ENCODE results near the gene GANAB. TPM values are rescaled to one million over a fixed set of nuclear protein-coding genes. Genes with fewer than 3 reads are reported as not detected.

The GANAB gene
- total and polyA plus RNA-seq, 4 donors: 45.2 to 209 (median 148) TPM

DNA sequence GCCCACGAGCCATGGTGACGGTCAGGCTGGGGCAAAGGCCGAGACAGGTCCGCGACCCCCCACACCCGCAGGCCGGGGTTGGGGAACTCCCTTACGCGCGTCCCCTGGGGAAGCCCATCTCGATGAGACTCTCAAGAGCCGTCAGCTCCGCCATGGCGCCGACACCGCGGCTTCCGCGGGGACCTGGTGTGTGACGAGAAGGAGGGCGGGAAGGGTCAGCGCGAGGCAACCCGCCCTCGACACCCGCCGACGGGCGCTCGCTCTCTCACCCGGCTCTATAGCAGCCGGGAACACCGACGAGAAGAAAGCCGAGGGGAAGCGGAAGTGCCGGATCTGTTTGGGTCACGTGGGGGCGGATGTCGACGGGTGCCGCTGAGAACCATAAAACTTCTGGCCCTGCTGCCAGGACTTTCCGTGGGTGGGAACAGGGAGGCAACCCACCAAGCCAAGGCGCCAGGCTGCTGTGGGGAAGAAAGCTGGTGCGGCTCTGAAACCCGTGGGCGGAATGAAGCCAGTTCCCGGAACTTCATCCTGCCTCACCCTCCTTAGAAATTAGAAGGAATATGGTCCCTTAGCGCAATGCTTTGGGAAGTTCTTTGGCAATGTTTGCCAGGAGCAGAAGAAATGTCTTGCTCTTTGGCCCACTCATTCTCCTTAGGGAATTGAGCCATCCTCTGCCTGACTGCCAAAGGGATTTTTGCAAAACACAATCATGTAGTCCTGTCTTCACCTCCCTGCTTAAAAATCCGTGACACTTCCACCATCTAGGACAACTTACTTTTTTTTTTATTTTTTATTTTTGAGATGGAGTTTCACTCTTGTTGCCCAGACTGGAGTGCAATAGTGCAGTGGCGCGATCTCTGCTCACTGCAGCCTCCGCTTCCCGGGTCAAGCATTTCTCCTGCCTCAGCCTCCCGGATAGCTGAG lies 32.6 kb upstream of the GANAB start, which contains the start of gene UBXN1 (continued):
- TF ChIP-seq, protein P1, sequence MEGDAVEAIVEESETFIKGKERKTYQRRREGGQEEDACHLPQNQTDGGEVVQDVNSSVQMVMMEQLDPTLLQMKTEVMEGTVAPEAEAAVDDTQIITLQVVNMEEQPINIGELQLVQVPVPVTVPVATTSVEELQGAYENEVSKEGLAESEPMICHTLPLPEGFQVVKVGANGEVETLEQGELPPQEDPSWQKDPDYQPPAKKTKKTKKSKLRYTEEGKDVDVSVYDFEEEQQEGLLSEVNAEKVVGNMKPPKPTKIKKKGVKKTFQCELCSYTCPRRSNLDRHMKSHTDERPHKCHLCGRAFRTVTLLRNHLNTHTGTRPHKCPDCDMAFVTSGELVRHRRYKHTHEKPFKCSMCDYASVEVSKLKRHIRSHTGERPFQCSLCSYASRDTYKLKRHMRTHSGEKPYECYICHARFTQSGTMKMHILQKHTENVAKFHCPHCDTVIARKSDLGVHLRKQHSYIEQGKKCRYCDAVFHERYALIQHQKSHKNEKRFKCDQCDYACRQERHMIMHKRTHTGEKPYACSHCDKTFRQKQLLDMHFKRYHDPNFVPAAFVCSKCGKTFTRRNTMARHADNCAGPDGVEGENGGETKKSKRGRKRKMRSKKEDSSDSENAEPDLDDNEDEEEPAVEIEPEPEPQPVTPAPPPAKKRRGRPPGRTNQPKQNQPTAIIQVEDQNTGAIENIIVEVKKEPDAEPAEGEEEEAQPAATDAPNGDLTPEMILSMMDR (IDR thresholded peaks at IDR 0.05; ENCODE audit: low read depth, low read length, missing input control): no peak
- TF ChIP-seq, protein P2, sequence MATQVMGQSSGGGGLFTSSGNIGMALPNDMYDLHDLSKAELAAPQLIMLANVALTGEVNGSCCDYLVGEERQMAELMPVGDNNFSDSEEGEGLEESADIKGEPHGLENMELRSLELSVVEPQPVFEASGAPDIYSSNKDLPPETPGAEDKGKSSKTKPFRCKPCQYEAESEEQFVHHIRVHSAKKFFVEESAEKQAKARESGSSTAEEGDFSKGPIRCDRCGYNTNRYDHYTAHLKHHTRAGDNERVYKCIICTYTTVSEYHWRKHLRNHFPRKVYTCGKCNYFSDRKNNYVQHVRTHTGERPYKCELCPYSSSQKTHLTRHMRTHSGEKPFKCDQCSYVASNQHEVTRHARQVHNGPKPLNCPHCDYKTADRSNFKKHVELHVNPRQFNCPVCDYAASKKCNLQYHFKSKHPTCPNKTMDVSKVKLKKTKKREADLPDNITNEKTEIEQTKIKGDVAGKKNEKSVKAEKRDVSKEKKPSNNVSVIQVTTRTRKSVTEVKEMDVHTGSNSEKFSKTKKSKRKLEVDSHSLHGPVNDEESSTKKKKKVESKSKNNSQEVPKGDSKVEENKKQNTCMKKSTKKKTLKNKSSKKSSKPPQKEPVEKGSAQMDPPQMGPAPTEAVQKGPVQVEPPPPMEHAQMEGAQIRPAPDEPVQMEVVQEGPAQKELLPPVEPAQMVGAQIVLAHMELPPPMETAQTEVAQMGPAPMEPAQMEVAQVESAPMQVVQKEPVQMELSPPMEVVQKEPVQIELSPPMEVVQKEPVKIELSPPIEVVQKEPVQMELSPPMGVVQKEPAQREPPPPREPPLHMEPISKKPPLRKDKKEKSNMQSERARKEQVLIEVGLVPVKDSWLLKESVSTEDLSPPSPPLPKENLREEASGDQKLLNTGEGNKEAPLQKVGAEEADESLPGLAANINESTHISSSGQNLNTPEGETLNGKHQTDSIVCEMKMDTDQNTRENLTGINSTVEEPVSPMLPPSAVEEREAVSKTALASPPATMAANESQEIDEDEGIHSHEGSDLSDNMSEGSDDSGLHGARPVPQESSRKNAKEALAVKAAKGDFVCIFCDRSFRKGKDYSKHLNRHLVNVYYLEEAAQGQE (IDR thresholded peaks at IDR 0.05): peak; percentile 52
- no peak for TF ChIP-seq JUND (IDR thresholded peaks at IDR 0.05)
- peak; percentile 75 to 97 for TF ChIP-seq GABPA (IDR thresholded peaks at IDR 0.05 in 1 of 2, conservative IDR thresholded peaks at IDR 0.05 in 1 of 2)
- peak; percentile 14 for TF ChIP-seq NR2F2 (IDR thresholded peaks at IDR 0.05)

DNA sequence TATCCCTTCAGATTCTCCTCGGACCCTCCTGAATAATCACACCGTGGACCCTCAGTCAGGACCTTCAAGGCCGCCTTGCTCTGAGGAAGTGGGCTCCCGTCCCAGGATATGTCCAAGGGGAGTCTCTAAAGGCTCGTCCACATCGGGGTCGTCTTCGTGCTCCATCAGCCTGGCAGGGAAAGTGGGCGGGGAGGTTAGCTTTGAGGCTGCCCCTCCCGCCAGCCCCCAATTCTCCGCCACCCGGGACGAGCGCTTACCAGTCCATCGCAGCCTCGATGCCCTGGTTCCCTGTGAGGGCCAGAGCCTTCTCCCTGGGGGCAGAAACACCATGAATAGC lies 32.0 kb upstream of the GANAB start:
- Histone ChIP-seq H3K36me3 (ENCODE audit: control insufficient read depth in 4 of 4, insufficient read depth in 3 of 4, low read depth in 1 of 4, low read length in 3 of 4) (peaks cover 0 to 6% (median 3%) of the 10 kb centered on the region in 4 donors), H3K27me3 (ENCODE audit: control insufficient read depth in 4 of 4, insufficient read depth in 4 of 4, low read length in 3 of 4) (no peaks in the 10 kb centered on the region), H3K9me3 (ENCODE audit: control insufficient read depth in 4 of 4, low read length in 3 of 4) (no peaks in the 10 kb centered on the region), H3K9ac (ENCODE audit: low read depth in 1 of 2, low read length in 2 of 2) (peak overlapping the region; percentile 53 to 91), H3K27ac (ENCODE audit: low read depth in 1 of 2, low read length in 2 of 2) (peak overlapping the region; percentile 64 to 81), H3K4me1 (ENCODE audit: control insufficient read depth in 4 of 4, insufficient read depth in 4 of 4, low read length in 3 of 4) (peaks cover 2 to 38% (median 32%) of the 10 kb centered on the region in 4 donors), H3K4me3 (ENCODE audit: low read depth in 1 of 3, low read length in 3 of 3) (peak overlapping the region; percentile 87 to 96 (median 90))
- no peak for TF ChIP-seq FOXA1 (IDR thresholded peaks at IDR 0.05)
- TF ChIP-seq, protein P3, sequence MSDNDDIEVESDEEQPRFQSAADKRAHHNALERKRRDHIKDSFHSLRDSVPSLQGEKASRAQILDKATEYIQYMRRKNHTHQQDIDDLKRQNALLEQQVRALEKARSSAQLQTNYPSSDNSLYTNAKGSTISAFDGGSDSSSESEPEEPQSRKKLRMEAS (IDR thresholded peaks at IDR 0.05): no peak
- no peak for TF ChIP-seq YY1 (IDR thresholded peaks at IDR 0.05)
- TF ChIP-seq EGR1 (IDR thresholded peaks at IDR 0.05; ENCODE audit: low read depth in 2 of 2): no peak
- TF ChIP-seq HNF4A (conservative IDR thresholded peaks at IDR 0.05): no peak
- TF ChIP-seq, protein P4, sequence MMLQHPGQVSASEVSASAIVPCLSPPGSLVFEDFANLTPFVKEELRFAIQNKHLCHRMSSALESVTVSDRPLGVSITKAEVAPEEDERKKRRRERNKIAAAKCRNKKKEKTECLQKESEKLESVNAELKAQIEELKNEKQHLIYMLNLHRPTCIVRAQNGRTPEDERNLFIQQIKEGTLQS (IDR thresholded peaks at IDR 0.05): no peak
- no peak for TF ChIP-seq SP1 (IDR thresholded peaks at IDR 0.05)
- TF ChIP-seq RAD21 (IDR thresholded peaks at IDR 0.05): no peak
- no peak for TF ChIP-seq RXRA (IDR thresholded peaks at IDR 0.05)
- no peak for TF ChIP-seq HNF4G (IDR thresholded peaks at IDR 0.05)
- TF ChIP-seq, protein P5, sequence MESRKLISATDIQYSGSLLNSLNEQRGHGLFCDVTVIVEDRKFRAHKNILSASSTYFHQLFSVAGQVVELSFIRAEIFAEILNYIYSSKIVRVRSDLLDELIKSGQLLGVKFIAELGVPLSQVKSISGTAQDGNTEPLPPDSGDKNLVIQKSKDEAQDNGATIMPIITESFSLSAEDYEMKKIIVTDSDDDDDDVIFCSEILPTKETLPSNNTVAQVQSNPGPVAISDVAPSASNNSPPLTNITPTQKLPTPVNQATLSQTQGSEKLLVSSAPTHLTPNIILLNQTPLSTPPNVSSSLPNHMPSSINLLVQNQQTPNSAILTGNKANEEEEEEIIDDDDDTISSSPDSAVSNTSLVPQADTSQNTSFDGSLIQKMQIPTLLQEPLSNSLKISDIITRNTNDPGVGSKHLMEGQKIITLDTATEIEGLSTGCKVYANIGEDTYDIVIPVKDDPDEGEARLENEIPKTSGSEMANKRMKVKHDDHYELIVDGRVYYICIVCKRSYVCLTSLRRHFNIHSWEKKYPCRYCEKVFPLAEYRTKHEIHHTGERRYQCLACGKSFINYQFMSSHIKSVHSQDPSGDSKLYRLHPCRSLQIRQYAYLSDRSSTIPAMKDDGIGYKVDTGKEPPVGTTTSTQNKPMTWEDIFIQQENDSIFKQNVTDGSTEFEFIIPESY (IDR thresholded peaks at IDR 0.05): no peak
- TF ChIP-seq TAF1 (conservative IDR thresholded peaks at IDR 0.05): no peak
- TF ChIP-seq JUND (IDR thresholded peaks at IDR 0.05): no peak
- TF ChIP-seq, protein P1 (IDR thresholded peaks at IDR 0.05; ENCODE audit: low read depth, low read length, missing input control): no peak
- TF ChIP-seq GABPA (IDR thresholded peaks at IDR 0.05 in 1 of 2, conservative IDR thresholded peaks at IDR 0.05 in 1 of 2): no peak
- no peak for DNase-seq (ENCODE audit: low spot score)
- 4% methylated on average over 16 of the region's 16 CpGs for WGBS
